Sciatic nerve (tissue), 2 donors: Measurements from ENCODE around the gene POMT1. TPM values are rescaled to one million over a fixed set of nuclear protein-coding genes. Genes with fewer than 3 reads are reported as not detected.

ENCODE experiments used
- ATAC-seq: fragments of 200-7000 bp; cut with Tn5 transposase; one replicate; pipeline ENCODE4 v1.9.1; 2020; ENCODE audit warnings: mild to moderate bottlenecking, moderate library complexity
- DNase-seq: peaks from one replicate; pipeline ENCODE4 v3.0.0-alpha.2; 2020; ENCODE audit warnings: low spot score
- intact Hi-C: fragments of 100-400 bp; cut with DNase I; formaldehyde crosslinking; loops from one replicate; pipeline ENCODE4 v1.14.2; 2022
- total RNA-seq: library from RNA; stranded (reverse); fragmentation: NEBNext Ultra II Directional; extraction: Animal tissue kit (Norgen Biotek cat#: 25700); gene quantifications from one replicate; pipeline ENCODE4 v1.2.1, GENCODE V29; 2021
- donor health status: DM: no; HTN: no; CAD: no.
- donor health status: DM: no; HTN: no; CAD: no.

The POMT1 gene
- total RNA-seq, 1 donor from 2014 or later, result 34.7 TPM

- DNase-seq (no peak), ATAC-seq (no peak)
- intact Hi-C loops, result no loop called here
These were observed 17.8 kb downstream of the POMT1 start for GRCh38 chr9:131520503-131520902.

DNA sequence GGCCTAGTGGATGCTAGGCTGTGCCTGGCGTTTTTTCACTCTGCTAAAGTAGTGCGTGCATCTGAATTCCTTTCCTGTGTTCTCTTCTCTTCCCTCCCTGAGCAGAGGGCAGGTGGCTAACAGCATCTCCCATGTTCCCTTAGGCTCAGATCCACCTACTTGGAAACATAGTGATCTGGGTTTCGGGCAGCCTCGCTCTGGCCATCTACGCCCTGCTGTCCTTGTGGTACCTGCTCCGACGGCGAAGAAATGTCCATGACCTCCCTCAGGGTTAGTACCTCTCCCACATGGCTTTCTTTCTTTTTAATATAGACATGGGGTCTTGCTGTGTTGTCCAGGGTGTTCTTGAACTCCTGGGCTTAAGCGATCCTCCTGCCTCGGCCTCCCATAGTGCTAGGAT, 18.5 kb downstream of the POMT1 start:
- intact Hi-C loops, result no loop called here

DNA sequence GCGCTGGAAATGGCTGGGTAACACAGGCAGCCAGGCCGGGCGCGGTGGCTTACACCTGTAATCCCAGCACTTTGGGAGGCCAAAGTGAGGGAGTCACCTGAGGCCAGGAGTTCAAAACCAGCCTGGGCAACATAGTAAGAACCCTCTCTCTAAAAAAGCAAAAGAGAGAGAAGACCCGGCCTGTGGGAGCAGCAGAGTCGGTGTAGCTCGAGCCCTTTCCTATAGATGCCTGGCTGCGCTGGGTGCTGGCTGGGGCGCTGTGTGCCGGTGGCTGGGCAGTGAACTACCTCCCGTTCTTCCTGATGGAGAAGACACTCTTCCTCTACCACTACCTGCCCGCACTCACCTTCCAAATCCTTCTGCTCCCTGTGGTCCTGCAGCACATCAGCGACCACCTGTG, 19.1 kb downstream of the POMT1 start:
- no peak for DNase-seq

More for the DNA sequence above, 18.5 kb downstream of the POMT1 start:
- ATAC-seq, result no peak
- no peak for DNase-seq

DNA sequence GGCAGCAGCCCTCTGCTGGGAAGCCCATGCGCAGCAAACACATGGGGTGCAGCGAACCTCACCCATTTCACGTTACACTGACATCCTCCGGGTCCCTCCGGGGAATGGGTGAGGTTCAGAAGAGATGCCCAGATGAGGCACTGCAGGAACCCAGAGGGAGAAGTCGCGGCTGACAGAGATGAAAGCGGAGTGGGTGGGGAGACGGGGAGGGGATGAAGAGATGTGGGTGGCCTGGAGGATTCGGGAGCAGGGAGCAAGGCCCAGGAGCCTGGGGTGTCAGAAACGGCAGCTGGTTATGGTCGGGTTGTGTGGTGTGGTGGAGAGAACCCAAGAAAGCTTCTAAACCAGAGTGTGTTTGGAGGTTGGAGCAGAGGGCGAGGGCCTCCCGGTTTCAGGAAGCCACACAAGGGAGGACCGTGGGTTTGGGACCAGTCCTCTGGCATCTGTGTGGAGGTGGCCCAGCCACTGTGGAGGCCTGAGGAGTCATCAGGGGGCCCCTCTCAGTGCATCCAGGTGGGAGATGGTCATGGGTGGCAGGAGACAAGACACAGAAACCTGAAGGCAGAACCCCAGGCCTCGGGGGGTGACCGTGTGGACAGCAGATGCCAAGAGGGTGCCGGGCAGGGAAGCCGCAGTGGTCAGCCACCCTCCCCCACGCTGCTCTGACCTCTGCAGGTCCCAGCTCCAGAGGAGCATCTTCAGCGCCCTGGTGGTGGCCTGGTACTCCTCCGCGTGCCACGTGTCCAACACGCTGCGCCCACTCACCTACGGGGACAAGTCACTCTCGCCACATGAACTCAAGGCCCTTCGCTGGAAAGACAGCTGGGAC, 19.8 kb downstream of the POMT1 start:
- intact Hi-C loops, result no loop called here
- no peak for ATAC-seq

More for the DNA sequence above, 19.1 kb downstream of the POMT1 start:
- intact Hi-C loops, result no loop called here
- ATAC-seq, result no peak

DNA sequence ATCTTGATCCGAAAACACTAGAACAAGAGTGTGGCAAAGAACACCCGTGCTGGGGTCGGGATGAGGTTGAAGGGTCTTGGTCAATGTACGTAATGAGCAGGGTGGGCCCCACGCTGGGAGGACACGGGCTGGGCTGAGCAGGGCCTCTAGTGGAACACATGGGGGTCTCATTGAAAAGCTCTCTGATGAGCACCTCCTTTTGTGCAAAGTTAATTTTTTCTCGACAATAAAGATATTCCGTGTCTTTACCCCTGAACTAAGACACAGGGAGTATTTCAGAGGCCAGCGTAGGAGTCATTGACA, 20.3 kb downstream of the POMT1 start:
- ATAC-seq (no peak), DNase-seq (no peak)
- intact Hi-C loops, result no loop called here

More for the DNA sequence above, 19.8 kb downstream of the POMT1 start:
- no peak for DNase-seq

DNA sequence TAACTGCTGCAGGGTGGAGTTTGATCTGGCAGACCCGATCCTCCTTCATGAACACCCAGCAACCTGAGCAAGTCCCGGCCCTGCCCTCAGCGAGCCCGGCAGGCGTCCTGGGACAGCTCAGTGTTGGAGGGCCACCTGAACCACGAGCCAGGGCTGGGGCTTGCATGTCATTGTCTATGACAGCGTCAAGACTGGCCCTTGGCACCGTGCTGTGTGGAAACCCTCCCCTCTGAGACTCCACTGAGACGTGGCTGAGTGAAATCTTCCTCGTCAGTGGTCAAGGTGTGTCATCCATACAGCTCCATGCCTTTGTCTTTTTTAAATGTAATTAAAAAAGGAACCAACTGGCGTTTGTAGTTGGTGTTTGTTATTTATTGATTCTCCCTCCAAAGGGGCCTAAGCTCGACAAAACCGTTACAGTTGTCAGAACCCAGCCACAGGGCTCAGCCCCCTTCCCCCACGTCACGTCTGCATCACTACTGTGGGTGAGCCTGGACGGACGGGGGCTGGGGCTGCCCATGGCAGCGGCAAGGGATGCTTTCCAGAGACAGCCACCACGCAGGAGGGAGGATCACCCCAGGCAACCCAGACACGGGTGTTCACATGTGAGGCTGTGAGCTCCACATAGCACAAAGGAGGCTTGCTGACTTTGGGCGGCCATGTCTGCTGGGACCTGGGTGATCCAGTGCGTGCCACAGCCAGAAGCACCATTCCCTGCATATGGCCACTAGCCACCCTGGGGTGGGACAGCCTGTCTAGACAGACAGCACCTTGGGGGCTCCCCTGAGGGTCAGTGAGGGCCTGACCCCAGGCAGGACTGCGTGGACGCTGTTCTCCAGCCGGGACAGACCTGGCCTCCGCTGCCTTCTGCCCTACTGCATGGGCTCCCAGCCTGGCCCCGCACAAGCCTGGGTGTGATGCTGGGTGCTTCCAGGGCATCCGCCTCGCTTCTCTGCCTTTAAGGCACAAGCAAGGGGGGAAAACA, 21.0 kb downstream of the POMT1 start:
- intact Hi-C loops, result no loop called here
- DNase-seq (no peak), ATAC-seq (peak; percentile 13)

DNA sequence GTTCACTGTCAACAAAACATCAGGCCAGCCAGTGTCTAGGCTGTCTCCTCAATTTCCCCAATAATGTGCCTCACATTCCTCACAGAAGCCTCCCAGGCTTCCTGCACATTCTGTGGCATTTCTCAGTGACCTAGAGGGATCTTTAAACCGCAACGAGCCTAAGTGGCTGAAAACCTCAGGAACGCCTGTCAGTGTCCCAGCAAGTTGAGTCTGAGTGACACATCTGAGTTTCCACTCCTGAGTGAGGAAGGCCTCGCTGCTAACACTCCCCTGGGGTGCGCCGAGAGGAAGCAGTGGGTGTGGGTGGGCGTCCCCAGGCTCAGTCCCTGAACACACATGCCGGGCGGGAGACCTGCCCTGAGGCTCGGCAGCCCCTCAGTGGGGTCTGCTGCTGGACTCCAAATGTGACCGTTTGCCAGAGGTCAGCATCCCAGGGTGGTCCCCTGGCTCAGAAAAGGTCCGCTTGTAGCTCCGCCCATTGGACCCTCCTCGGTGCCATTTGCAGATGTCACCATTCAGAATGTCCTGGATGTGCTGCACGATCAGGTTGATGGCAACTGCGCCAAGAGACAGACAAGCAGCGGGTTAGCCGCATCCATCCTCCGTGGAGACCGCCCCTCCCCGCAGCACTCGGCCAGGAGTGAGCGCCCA, 22.1 kb downstream of the POMT1 start:
- intact Hi-C loops, result no loop called here
- ATAC-seq (no peak), DNase-seq (no peak)

GRCh38 chr9:131525643-131526565, 23.2 kb downstream of the POMT1 start:
- ATAC-seq (no peak), DNase-seq (no peak)
- intact Hi-C loops, result no loop called here

GRCh38 chr9:131528186-131528585, 25.5 kb downstream of the POMT1 start:
- intact Hi-C loops, result no loop called here
- ATAC-seq (no peak), DNase-seq (no peak)

GRCh38 chr9:131528886-131529505, 26.3 kb downstream of the POMT1 start:
- intact Hi-C loops, result no loop called here
- ATAC-seq (no peak), DNase-seq (no peak)

DNA sequence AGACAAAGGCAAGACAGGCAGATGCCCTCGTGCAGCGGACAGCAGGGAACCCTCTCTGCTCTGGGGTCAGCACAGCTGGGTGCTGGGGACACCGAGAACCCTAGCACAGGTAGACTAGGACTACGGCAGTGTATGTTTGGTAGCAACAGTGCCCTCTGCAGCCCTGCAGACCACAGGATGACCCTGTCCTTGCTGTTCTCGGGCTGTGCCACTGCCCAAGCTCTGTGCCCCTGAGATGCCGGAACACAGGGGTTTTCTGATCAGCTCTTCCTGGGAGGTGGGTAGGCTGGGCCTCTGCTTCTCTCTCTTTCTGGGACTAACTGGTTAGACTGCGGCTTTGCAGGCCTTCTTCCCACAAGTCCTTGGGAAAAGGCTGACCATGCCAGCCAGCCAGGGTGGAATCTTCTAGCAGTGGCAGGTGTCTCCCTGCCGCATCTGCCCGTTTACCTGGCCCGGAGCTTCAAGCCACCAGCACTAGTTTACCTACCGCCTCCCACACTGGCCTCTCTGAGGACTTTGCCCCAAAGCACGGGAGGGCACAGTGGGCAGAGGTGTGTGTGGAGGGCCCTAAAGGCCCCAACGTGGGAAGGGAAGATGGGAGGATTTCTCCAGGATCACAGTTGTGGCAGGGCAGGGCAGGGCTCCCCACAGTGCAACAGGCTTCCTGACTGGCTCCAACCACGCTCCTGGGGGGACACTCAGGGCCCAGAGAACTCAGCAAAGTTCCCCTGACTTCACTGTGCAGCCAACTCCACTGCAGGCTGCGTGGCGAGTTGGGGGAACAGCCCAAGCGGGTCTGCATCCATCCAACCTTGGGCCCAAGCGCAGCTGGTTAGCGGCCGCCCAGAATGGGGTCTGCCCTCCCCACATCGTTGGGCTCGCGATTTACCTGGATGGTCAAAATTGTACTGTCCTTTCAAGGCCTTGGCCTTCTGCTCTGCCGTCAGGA, 27.2 kb downstream of the POMT1 start:
- DNase-seq (no peak), ATAC-seq (no peak)
- intact Hi-C loops, result no loop called here

DNA sequence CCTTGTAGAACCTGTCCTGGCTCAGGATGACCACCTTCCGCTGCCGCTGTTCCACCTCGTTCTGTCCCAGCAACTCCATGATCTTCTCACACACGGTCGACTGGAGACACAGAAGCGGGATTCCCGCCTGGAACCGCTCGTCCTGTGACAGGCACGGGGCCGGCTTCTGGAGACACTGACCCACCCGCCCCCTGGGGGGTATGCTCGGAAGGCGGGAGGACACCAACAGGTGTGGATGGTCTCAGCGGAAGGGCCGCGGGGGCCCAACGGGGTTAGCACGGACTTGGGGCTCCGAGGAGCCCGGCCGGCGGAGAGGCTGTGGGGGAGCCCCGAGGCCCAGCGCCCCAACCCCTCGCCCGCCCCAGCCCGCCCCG, 27.8 kb downstream of the POMT1 start:
- ATAC-seq (peak; percentile 7), DNase-seq (peak; percentile 65)
- intact Hi-C loops, result no loop called here

DNA sequence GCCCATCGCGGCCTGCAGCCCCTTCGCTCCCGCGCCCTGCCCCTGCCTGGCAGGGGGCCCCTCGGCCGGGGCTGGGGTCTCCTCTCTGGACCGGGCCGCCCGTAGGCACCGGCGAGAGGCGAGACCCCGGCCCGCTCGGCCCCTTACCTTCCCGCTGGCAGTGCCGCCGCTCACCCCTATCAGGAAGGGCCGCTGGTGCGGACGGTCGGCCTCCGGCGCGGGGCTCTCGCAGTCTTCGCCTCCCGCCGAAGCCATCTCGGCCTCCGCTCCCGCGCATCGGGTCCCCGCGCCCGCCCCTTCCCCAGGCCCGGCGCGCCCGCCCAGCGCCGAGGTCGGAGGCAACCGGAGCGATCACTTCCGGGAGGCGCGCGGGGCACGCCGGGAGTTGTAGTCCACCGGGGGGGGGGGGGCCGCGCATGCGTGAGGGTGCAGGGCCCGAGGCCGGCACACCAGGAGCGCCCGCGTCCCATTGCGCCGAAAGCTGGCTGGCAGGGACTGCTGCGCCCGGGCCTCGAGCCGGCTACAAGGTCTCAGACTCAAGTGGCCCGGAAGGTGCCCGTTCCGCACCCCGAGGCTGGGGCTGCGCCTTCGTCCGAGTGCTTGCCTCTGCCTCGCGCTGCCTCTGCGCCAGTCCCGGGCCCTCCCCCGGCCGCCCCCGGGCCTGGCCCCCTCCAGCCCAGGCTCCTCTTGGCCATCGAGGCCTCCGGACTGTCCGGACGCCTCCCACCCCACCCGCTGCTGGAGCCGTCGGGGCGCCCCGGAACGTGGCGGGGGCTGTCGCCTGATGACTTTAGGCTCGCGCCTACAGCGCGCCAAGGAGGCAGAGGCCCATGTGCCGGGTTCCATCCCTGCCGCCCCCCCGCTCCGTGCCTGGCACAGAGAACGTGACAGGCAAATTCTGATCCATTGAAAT, 28.5 kb downstream of the POMT1 start, which contains the start of gene UCK1:
UCK1 (minus strand) TSS at position 344 of the 913 bp plus-strand sequence; CDS start at position 255, 89 bp downstream.
- DNase-seq (peak; percentile 88), ATAC-seq (peak; percentile 97)
- intact Hi-C loops, result no loop called here

DNA sequence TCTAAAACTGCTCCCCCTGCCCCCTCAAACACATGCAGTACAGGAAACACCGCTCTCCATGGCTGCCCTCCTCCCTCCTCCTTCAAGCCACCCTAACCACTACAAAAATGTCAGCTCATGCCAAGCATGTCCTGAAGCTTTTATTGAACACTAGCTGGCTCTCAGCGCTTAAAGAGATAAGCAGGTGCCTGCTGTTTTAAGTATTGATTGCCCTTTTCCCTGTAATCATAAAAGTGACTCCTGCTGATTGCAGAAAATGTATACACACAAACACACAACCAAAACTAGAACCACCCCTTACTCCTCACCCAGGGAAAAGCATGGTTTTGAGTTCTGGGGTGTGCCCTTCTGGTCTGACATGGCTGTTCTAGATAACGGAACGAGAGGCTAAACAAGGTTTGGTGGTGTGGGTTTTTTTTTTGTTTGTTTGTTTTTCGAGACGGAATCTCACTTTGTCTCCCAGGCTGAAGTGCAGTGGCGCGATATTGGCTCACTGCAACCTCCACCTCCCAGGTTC, 32.1 kb downstream of the POMT1 start:
- intact Hi-C loops, result no loop called here
- DNase-seq, result no peak
- no peak for ATAC-seq

- DNase-seq (no peak), ATAC-seq (no peak)
- intact Hi-C loops, result no loop called here
These were observed 35.2 kb downstream of the POMT1 start for GRCh38 chr9:131537946-131538345.
